Renal cortical epithelial cell (primary cell): ENCODE measurements around the gene DLG2. TPM values are rescaled to one million over a fixed set of nuclear protein-coding genes. Genes with fewer than 3 reads are reported as not detected.
A peak's percentile ranks its signal among the peaks of the same experiment; 100 is the strongest.

Source experiments
- DNase-seq: peaks from one replicate; pipeline ENCODE4 v3.0.0-alpha.2; 2011; ENCODE audit warnings: low read depth
- total RNA-seq: library from RNA; depleted of rRNA; stranded (reverse); fragments of >200 nt; gene quantifications from 2 replicates; pipeline ENCODE4 v1.2.3, GENCODE V29; 2014

DLG2 gene
- total RNA-seq, 1 donor from 2014 or later = 0.85 TPM

- no peak for DNase-seq
These were observed 1612.6 kb downstream of the DLG2 start for GRCh38 chr11:84014539-84014938.

- DNase-seq = no peak
These were observed 1614.8 kb downstream of the DLG2 start for GRCh38 chr11:84012171-84012826.

GRCh38 chr11:84003181-84003580 is 1624.0 kb downstream of the DLG2 start:
- DNase-seq = no peak

- DNase-seq = no peak
These were observed 1628.2 kb downstream of the DLG2 start for GRCh38 chr11:83998921-83999320.

GRCh38 chr11:83990160-83990733 is 1636.9 kb downstream of the DLG2 start:
- DNase-seq = no peak

GRCh38 chr11:83982825-83983224 is 1644.3 kb downstream of the DLG2 start:
- no peak for DNase-seq

- DNase-seq = no peak
These were observed 1647.6 kb downstream of the DLG2 start for GRCh38 chr11:83979593-83979992.

GRCh38 chr11:83978942-83979341 is 1648.2 kb downstream of the DLG2 start:
- DNase-seq = no peak

- no peak for DNase-seq
These were observed 1651.1 kb downstream of the DLG2 start for GRCh38 chr11:83976086-83976485.

- DNase-seq = no peak
These were observed 1654.6 kb downstream of the DLG2 start for GRCh38 chr11:83972536-83972935.

- peak; percentile 45 for DNase-seq
These were observed 1656.1 kb downstream of the DLG2 start for GRCh38 chr11:83971063-83971462.

- no peak for DNase-seq
These were observed 1657.0 kb downstream of the DLG2 start for GRCh38 chr11:83970061-83970671.

GRCh38 chr11:83957038-83957900 is 1669.9 kb downstream of the DLG2 start:
- DNase-seq = peak; percentile 19

- DNase-seq = no peak
These were observed 1670.9 kb downstream of the DLG2 start for GRCh38 chr11:83956119-83956697.

- DNase-seq = no peak
These were observed 1672.4 kb downstream of the DLG2 start for GRCh38 chr11:83954780-83955179.

GRCh38 chr11:83951521-83951920 is 1675.6 kb downstream of the DLG2 start:
- no peak for DNase-seq

GRCh38 chr11:83948200-83948599 is 1678.9 kb downstream of the DLG2 start:
- no peak for DNase-seq

GRCh38 chr11:83945976-83946375 is 1681.2 kb downstream of the DLG2 start:
- DNase-seq = no peak

- no peak for DNase-seq
These were observed 1686.1 kb downstream of the DLG2 start for GRCh38 chr11:83941050-83941449.

- DNase-seq = no peak
These were observed 1689.0 kb downstream of the DLG2 start for GRCh38 chr11:83938148-83938547.

- no peak for DNase-seq
These were observed 1694.1 kb downstream of the DLG2 start for GRCh38 chr11:83933008-83933407.

- DNase-seq = no peak
These were observed 1699.7 kb downstream of the DLG2 start for GRCh38 chr11:83927422-83927821.
